ENCODE measurements around the gene SDK1.

Gene SDK1

DNA sequence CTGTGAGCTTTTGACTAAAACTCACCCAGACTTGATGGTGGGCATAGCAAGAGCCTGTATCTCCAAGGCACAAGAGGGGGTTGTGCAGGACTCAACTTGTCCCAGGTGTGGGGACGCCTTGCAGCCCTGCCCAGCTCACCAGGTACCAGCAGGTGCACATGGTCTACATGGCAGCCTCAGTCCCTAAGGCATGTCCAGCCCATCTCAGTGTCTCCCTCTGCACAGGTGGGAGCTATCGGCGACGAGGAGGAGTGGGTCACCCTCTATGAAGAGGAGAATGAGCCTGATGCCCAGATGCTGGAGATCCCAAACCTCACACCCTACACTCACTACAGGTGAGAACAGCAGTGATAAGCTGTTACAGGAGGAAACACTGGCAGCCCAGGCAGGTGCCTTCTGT lies 809.4 kb downstream of the SDK1 start:
- H4K20me1 ChIP-seq (ENCODE audit: control insufficient read depth, insufficient read depth, low read depth, low read length) = no peaks in the 10 kb centered on the region
- no peak overlapping the region for H3K4me2 ChIP-seq (ENCODE audit: low read length)
- no peaks in the 10 kb centered on the region for H3K27me3 ChIP-seq (ENCODE audit: control insufficient read depth, low read length)
- H3K27ac ChIP-seq (ENCODE audit: low read depth, low read length) = no peak overlapping the region
- TF ChIP-seq EZH2phosphoT487 (IDR thresholded peaks at IDR 0.05; ENCODE audit: borderline replicate concordance, low read length) = no peak
- TF ChIP-seq, protein P1, sequence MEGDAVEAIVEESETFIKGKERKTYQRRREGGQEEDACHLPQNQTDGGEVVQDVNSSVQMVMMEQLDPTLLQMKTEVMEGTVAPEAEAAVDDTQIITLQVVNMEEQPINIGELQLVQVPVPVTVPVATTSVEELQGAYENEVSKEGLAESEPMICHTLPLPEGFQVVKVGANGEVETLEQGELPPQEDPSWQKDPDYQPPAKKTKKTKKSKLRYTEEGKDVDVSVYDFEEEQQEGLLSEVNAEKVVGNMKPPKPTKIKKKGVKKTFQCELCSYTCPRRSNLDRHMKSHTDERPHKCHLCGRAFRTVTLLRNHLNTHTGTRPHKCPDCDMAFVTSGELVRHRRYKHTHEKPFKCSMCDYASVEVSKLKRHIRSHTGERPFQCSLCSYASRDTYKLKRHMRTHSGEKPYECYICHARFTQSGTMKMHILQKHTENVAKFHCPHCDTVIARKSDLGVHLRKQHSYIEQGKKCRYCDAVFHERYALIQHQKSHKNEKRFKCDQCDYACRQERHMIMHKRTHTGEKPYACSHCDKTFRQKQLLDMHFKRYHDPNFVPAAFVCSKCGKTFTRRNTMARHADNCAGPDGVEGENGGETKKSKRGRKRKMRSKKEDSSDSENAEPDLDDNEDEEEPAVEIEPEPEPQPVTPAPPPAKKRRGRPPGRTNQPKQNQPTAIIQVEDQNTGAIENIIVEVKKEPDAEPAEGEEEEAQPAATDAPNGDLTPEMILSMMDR (IDR thresholded peaks at IDR 0.05; ENCODE audit: low read depth, low read length, poor library complexity, severe bottlenecking) = no peak
- no peaks in the 10 kb centered on the region for H3K9me2 ChIP-seq (replicated peaks; ENCODE audit: control insufficient read depth, low read length)
- H3K36me3 ChIP-seq (ENCODE audit: control insufficient read depth, low read length) = no peaks in the 10 kb centered on the region
- H3K4me1 ChIP-seq (ENCODE audit: control insufficient read depth, low read length) = no peaks in the 10 kb centered on the region
- peaks cover 20% of the 10 kb centered on the region; the same call in 1 of the 2 replicates for H3K9me3 ChIP-seq (ENCODE audit: control insufficient read depth, insufficient read depth, low read length)
- H3K79me2 ChIP-seq (ENCODE audit: control insufficient read depth, low read length) = no peaks in the 10 kb centered on the region
- no peak overlapping the region for H3K4me3 ChIP-seq (ENCODE audit: low read length)
- no peaks in the 10 kb centered on the region for H3F3A ChIP-seq (ENCODE audit: control insufficient read depth, insufficient read depth)

GRCh38 chr7:4111166-4111565 lies 810.1 kb downstream of the SDK1 start:
- Histone ChIP-seq H3F3A (ENCODE audit: control insufficient read depth, insufficient read depth) (no peaks in the 10 kb centered on the region), H3K4me3 (ENCODE audit: low read length) (no peak overlapping the region), H3K27me3 (ENCODE audit: control insufficient read depth, low read length) (no peaks in the 10 kb centered on the region), H3K79me2 (ENCODE audit: control insufficient read depth, low read length) (no peaks in the 10 kb centered on the region), H3K4me2 (ENCODE audit: low read length) (no peak overlapping the region), H3K4me1 (ENCODE audit: control insufficient read depth, low read length) (no peaks in the 10 kb centered on the region), H3K36me3 (ENCODE audit: control insufficient read depth, low read length) (no peaks in the 10 kb centered on the region), H4K20me1 (ENCODE audit: control insufficient read depth, insufficient read depth, low read depth, low read length) (no peaks in the 10 kb centered on the region), H3K9me3 (ENCODE audit: control insufficient read depth, insufficient read depth, low read length) (peaks cover 21% of the 10 kb centered on the region; the same call in 1 of the 2 replicates), H3K9me2 (replicated peaks; ENCODE audit: control insufficient read depth, low read length) (no peaks in the 10 kb centered on the region), H3K27ac (ENCODE audit: low read depth, low read length) (no peak overlapping the region)
- TF ChIP-seq, protein P1 (IDR thresholded peaks at IDR 0.05; ENCODE audit: low read depth, low read length, poor library complexity, severe bottlenecking) = no peak
- TF ChIP-seq EZH2phosphoT487 (IDR thresholded peaks at IDR 0.05; ENCODE audit: borderline replicate concordance, low read length) = no peak

DNA sequence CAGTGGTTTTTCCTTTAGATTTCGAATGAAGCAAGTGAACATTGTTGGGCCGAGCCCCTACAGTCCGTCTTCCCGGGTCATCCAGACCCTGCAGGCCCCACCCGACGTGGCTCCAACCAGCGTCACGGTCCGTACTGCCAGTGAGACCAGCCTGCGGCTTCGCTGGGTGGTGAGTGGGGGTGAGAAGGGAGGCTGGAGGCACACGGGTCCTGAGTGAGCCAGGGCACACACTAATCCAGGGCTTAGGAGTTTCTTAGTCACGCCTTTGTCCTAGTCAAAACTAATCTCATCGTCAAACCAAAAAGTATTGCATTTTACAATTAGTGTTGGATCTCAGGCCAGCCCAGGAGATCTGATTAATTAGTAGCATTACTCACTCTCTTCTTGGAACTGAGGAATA lies 812.2 kb downstream of the SDK1 start:
- H3K4me2 ChIP-seq (ENCODE audit: low read length) = no peak overlapping the region
- no peaks in the 10 kb centered on the region for H3K4me1 ChIP-seq (ENCODE audit: control insufficient read depth, low read length)
- no peaks in the 10 kb centered on the region for H3K79me2 ChIP-seq (ENCODE audit: control insufficient read depth, low read length)
- H3K9me2 ChIP-seq (replicated peaks; ENCODE audit: control insufficient read depth, low read length) = no peaks in the 10 kb centered on the region
- TF ChIP-seq EZH2phosphoT487 (IDR thresholded peaks at IDR 0.05; ENCODE audit: borderline replicate concordance, low read length) = no peak
- TF ChIP-seq, protein P1 (IDR thresholded peaks at IDR 0.05; ENCODE audit: low read depth, low read length, poor library complexity, severe bottlenecking) = no peak
- no peak overlapping the region for H3K4me3 ChIP-seq (ENCODE audit: low read length)
- H3K9me3 ChIP-seq (ENCODE audit: control insufficient read depth, insufficient read depth, low read length) = peaks cover 27% of the 10 kb centered on the region; the same call in 1 of the 2 replicates
- H3K36me3 ChIP-seq (ENCODE audit: control insufficient read depth, low read length) = no peaks in the 10 kb centered on the region
- no peaks in the 10 kb centered on the region for H3F3A ChIP-seq (ENCODE audit: control insufficient read depth, insufficient read depth)
- no peaks in the 10 kb centered on the region for H4K20me1 ChIP-seq (ENCODE audit: control insufficient read depth, insufficient read depth, low read depth, low read length)
- H3K27me3 ChIP-seq (ENCODE audit: control insufficient read depth, low read length) = no peaks in the 10 kb centered on the region
- H3K27ac ChIP-seq (ENCODE audit: low read depth, low read length) = no peak overlapping the region

All from DOHH2 (cell line).